ENCODE data around the gene OTOG.

GRCh38 chr11:17650127-17650911, 103.3 kb downstream of the OTOG start:
- TF ChIP-seq POLR2A (IDR thresholded peaks at IDR 0.05): no peak
- no peak for TF ChIP-seq CTCF (IDR thresholded peaks at IDR 0.05)
